ENCODE results near the gene RAP1A. TPM values are rescaled to one million over a fixed set of nuclear protein-coding genes. Genes with fewer than 3 reads are reported as not detected.
A peak's percentile ranks its signal among the peaks of the same experiment; 100 is the strongest.

Gene RAP1A
- total and polyA plus RNA-seq, 2 donors (not counting 3 experiments of a cell fraction or from before 2014, with no cell fraction given): 17.8 to 56.4 TPM

DNA sequence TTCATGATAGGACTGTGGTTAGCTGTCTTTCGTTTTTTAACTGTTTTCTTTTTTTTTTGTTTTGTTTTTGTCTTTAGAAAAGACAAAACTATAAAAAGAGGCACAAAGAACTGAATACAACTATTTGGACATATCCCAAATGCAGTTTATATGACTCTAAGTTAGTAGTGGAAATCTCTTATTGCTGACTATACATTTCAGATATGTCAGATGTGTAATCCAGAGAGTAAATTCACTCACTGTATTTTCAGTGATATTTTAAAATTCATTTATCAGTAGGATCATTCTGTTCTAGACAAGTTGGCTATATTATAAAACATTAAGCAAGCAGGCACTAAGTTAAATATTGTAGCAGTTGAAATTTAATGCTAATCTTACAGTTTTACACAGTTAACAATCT is 5.7 kb downstream of the RAP1A start:
- peaks cover 21% of the 10 kb centered on the region for H4K20me1 ChIP-seq (replicated peaks; ENCODE audit: control insufficient read depth, extremely low read depth, insufficient read depth, low read length)
- no peak overlapping the region for H3K9ac ChIP-seq (replicated peaks; ENCODE audit: extremely low read depth, insufficient read depth, low read length)
- H3K9me1 ChIP-seq (replicated peaks; ENCODE audit: control insufficient read depth, extremely low read depth, insufficient read depth, low read length): peaks cover under 1% of the 10 kb centered on the region
- no peak overlapping the region for H3K27ac ChIP-seq (ENCODE audit: insufficient read depth, low read depth, low read length)
- no peak overlapping the region for H3K4me2 ChIP-seq (ENCODE audit: insufficient read depth, low read length)
- CTCF ChIA-PET: no interaction called here
- H3K4me3 ChIP-seq (replicated peaks in 1 of 3; ENCODE audit: insufficient read depth in 1 of 3, low read depth in 1 of 3, low read length in 3 of 3): no peak overlapping the region
- dilution Hi-C loops (cut with MboI; ENCODE audit: extremely low pct_ligation_motif_present, low sequenced_read_pairs) (no loop called here), intact Hi-C loops (cut with micrococcal nuclease) (no loop called here)
- no peaks in the 10 kb centered on the region for H3K27me3 ChIP-seq (ENCODE audit: control insufficient read depth in 2 of 2, insufficient read depth in 2 of 2, low read length in 2 of 2)
- FAIRE-seq (peak; percentile 55), DNase-seq (ENCODE audit: low read depth, low spot score) (no peak)
- no peaks in the 10 kb centered on the region for H3K9me3 ChIP-seq (replicated peaks; ENCODE audit: control insufficient read depth, insufficient read depth, low read length)
- peaks cover 95% of the 10 kb centered on the region for H3K79me2 ChIP-seq (ENCODE audit: control insufficient read depth, insufficient read depth, low read length)
- H3K4me1 ChIP-seq (ENCODE audit: control insufficient read depth, extremely low read depth, insufficient read depth, low read length): peaks cover 8% of the 10 kb centered on the region
- POLR2A ChIA-PET: no interaction called here
- no peaks in the 10 kb centered on the region for H3K36me3 ChIP-seq (ENCODE audit: control insufficient read depth in 2 of 2, extremely low read depth in 1 of 2, insufficient read depth in 2 of 2, low read length in 2 of 2)
- no TSS peak for BruUV-seq (replicated peaks)
- H2AFZ ChIP-seq (ENCODE audit: low read depth, low read length): no peak overlapping the region
- no peak for TF ChIP-seq FOS (IDR thresholded peaks at IDR 0.05; ENCODE audit: borderline replicate concordance, insufficient read depth, low read length)
- no peak for TF ChIP-seq GATA2 (IDR thresholded peaks at IDR 0.05; ENCODE audit: insufficient read depth, insufficient read length, low read depth, low read length)
- TF ChIP-seq, protein P1, sequence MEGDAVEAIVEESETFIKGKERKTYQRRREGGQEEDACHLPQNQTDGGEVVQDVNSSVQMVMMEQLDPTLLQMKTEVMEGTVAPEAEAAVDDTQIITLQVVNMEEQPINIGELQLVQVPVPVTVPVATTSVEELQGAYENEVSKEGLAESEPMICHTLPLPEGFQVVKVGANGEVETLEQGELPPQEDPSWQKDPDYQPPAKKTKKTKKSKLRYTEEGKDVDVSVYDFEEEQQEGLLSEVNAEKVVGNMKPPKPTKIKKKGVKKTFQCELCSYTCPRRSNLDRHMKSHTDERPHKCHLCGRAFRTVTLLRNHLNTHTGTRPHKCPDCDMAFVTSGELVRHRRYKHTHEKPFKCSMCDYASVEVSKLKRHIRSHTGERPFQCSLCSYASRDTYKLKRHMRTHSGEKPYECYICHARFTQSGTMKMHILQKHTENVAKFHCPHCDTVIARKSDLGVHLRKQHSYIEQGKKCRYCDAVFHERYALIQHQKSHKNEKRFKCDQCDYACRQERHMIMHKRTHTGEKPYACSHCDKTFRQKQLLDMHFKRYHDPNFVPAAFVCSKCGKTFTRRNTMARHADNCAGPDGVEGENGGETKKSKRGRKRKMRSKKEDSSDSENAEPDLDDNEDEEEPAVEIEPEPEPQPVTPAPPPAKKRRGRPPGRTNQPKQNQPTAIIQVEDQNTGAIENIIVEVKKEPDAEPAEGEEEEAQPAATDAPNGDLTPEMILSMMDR (IDR thresholded peaks at IDR 0.05; ENCODE audit: extremely low read depth in 1 of 2, insufficient read depth in 1 of 2, low read depth in 1 of 2, low read length in 2 of 2): no peak

GRCh38 chr1:111628153-111628552 is 8.6 kb downstream of the RAP1A start:
- no peak for TF ChIP-seq EZH2 (IDR thresholded peaks at IDR 0.05; ENCODE audit: borderline replicate concordance, low read depth, low read length, severe bottlenecking)
- no peak for TF ChIP-seq MAX (IDR thresholded peaks at IDR 0.05; ENCODE audit: insufficient read depth, insufficient read length)
- no peak for TF ChIP-seq POLR2A (IDR thresholded peaks at IDR 0.05; ENCODE audit: low read depth, low read length)
- no peak for TF ChIP-seq POLR2AphosphoS5 (IDR thresholded peaks at IDR 0.05; ENCODE audit: insufficient read depth, low read depth, low read length)
- TF ChIP-seq, protein P1 (IDR thresholded peaks at IDR 0.05; ENCODE audit: extremely low read depth in 1 of 2, insufficient read depth in 1 of 2, low read depth in 1 of 2, low read length in 2 of 2): no peak
- no peak for TF ChIP-seq FOS (IDR thresholded peaks at IDR 0.05; ENCODE audit: borderline replicate concordance, insufficient read depth, low read length)
- no peak for TF ChIP-seq JUN (IDR thresholded peaks at IDR 0.05; ENCODE audit: borderline replicate concordance, insufficient read depth, insufficient read length, low read depth)
- TF ChIP-seq MYC (IDR thresholded peaks at IDR 0.05; ENCODE audit: low read depth, low read length): no peak
- TF ChIP-seq GATA2 (IDR thresholded peaks at IDR 0.05; ENCODE audit: insufficient read depth, insufficient read length, low read depth, low read length): no peak
- peaks cover 95% of the 10 kb centered on the region for H3K79me2 ChIP-seq (ENCODE audit: control insufficient read depth, insufficient read depth, low read length)
- H3K9me3 ChIP-seq (replicated peaks; ENCODE audit: control insufficient read depth, insufficient read depth, low read length): no peaks in the 10 kb centered on the region
- no peak overlapping the region for H3K4me3 ChIP-seq (replicated peaks in 1 of 3; ENCODE audit: insufficient read depth in 1 of 3, low read depth in 1 of 3, low read length in 3 of 3)
- dilution Hi-C loops (cut with MboI; ENCODE audit: extremely low pct_ligation_motif_present, low sequenced_read_pairs): no loop called here
- H3K9me1 ChIP-seq (replicated peaks; ENCODE audit: control insufficient read depth, extremely low read depth, insufficient read depth, low read length): peaks cover 4% of the 10 kb centered on the region
- H3K27ac ChIP-seq (ENCODE audit: insufficient read depth, low read depth, low read length): no peak overlapping the region
- FAIRE-seq: no peak
- no peaks in the 10 kb centered on the region for H3K4me1 ChIP-seq (ENCODE audit: control insufficient read depth, extremely low read depth, insufficient read depth, low read length)
- DNase-seq (ENCODE audit: low read depth, low spot score): no peak
- no peaks in the 10 kb centered on the region for H3K27me3 ChIP-seq (ENCODE audit: control insufficient read depth in 2 of 2, insufficient read depth in 2 of 2, low read length in 2 of 2)
- no peak overlapping the region for H3K9ac ChIP-seq (replicated peaks; ENCODE audit: extremely low read depth, insufficient read depth, low read length)
- no peaks in the 10 kb centered on the region for H3K36me3 ChIP-seq (ENCODE audit: control insufficient read depth in 2 of 2, extremely low read depth in 1 of 2, insufficient read depth in 2 of 2, low read length in 2 of 2)
- intact Hi-C loops (cut with micrococcal nuclease): loop anchor here (1.0 kb wide), 1 partner anchor 10 kb away; no protein-coding TSS in a partner anchor
- H4K20me1 ChIP-seq (replicated peaks; ENCODE audit: control insufficient read depth, extremely low read depth, insufficient read depth, low read length): peaks cover 23% of the 10 kb centered on the region
- ChIA-PET CTCF (interaction anchor here (0.6 kb wide), 1 partner anchor 23 kb away, joined by 3 read pairs; no protein-coding TSS in a partner anchor), POLR2A (no interaction called here)
- no peak overlapping the region for H2AFZ ChIP-seq (ENCODE audit: low read depth, low read length)
- no peak overlapping the region for H3K4me2 ChIP-seq (ENCODE audit: insufficient read depth, low read length)
- BruUV-seq (replicated peaks): no TSS peak
